Mesenteric fat pad (tissue), 1 donor: ENCODE measurements around the gene SOCS3. TPM values are rescaled to one million over a fixed set of nuclear protein-coding genes. Genes with fewer than 3 reads are reported as not detected.
"Not testable (repeated sequence)": the region's sequence is repeated elsewhere in the genome, so short reads cannot be mapped to it uniquely, and the experiment has no call there.

Experiments used
- DNase-seq: peaks from one replicate; pipeline ENCODE4 v3.0.0-alpha.2; 2020; ENCODE audit warnings: low spot score
- total RNA-seq: library from RNA; stranded (reverse); fragmentation: NEBNext Ultra II Directional; extraction: Animal tissue kit (Norgen Biotek cat#: 25700); gene quantifications from one replicate; pipeline ENCODE4 v1.2.1, GENCODE V29; 2021
- donor health status: DM: yes; HTN: yes; CAD: no.

SOCS3 gene
- total RNA-seq, 1 donor from 2014 or later: 491 TPM

GRCh38 chr17:78313735-78314648 is 45.9 kb downstream of the SOCS3 start:
- DNase-seq: peak; percentile 94

- not testable (repeated sequence) for DNase-seq
Observed at GRCh38 chr17:78309659-78310255, 50.1 kb downstream of the SOCS3 start.

DNA sequence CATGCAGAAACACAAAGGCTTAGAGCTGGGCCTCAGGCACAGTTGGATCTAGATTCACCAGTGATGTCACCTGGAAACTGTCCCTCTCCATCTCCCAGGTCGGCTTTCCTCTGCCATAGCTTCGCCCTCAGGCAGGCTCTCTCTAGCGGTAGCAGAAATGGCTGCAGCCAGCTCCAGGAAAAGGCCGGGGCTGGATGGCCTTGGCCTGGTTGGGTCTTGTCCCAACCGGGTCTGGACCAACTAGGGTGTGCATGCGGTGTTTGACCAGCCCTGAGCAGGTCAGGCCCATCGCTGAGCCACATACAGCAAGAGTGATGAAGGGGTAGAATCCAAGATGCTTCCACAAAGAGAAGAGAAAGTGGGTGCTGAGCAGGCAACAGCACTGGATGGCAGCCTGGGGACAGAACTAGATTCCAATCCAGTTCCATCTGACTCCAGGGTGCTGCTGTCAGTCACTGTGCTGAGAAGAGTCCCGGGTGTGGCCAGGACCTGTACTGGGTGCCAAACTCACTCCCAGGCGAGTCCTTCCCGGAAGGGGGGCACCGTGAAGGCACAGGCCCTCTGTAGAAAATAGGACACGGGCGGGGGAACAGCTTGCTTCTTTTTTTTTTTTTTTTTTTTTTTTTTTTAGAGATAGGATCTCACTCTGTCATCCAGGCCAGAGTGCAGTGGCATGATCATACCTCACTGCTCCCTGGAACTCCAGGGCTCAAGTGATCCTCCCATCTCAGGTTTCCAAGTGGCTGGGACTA is 51.8 kb downstream of the SOCS3 start:
- no peak for DNase-seq

GRCh38 chr17:78306913-78307312 is 53.0 kb downstream of the SOCS3 start:
- no peak for DNase-seq

Other genes starting within 250 kb of the SOCS3 start
- gene TMC6, start 231.3 kb downstream of the SOCS3 start, total RNA-seq: 117 TPM
- 8.4 TPM for gene TMC8, start 229.3 kb downstream of the SOCS3 start, total RNA-seq
- gene C17orf99, start 213.7 kb downstream of the SOCS3 start, total RNA-seq: not detected
- gene SYNGR2, start 191.5 kb downstream of the SOCS3 start, total RNA-seq: 93.5 TPM
- 1.1 TPM for gene TK1, start 173.0 kb downstream of the SOCS3 start, total RNA-seq
- gene AFMID, start 172.7 kb downstream of the SOCS3 start, total RNA-seq: 19.7 TPM
- gene BIRC5, start 145.8 kb downstream of the SOCS3 start, total RNA-seq: not detected
- gene TMEM235, start 128.4 kb downstream of the SOCS3 start, total RNA-seq: not detected
- 64.0 TPM for gene PGS1, start 18.6 kb upstream of the SOCS3 start, total RNA-seq
- 0.45 TPM for gene DNAH17, start 217.3 kb upstream of the SOCS3 start, total RNA-seq